K562 (cell line): ENCODE measurements around the gene AP2S1.

ENCODE experiments used
- FOXM1 ChIP-seq, 2 experiments: fragments of 450-650 bp in 1 of 2; sonication (generic) in 1 of 2; formaldehyde crosslinking in 1 of 2; IDR thresholded peaks; 2 replicates each; pipeline versions ENCODE4 v1.6.1 to v1.9.0; 2017 to 2022; ENCODE audit warnings: low read depth in 2 of 2, mild to moderate bottlenecking in 2 of 2, missing genetic modification reagents in 1 of 2, moderate library complexity in 1 of 2
- PHB2 ChIP-seq: fragments of 450-650 bp; IDR thresholded peaks from 2 replicates; pipeline ENCODE4 v1.6.1; 2017; ENCODE audit warnings: low read depth
- POLR2A ChIP-seq: fragments of 450-650 bp; conservative IDR thresholded peaks from 2 replicates; pipeline ENCODE4 v1.6.1; 2016
- POLR2AphosphoS5 ChIP-seq: IDR thresholded peaks from 2 replicates; pipeline ENCODE4 v1.6.1; 2011; ENCODE audit warnings: mild to moderate bottlenecking, low read depth, low read length, moderate library complexity; ENCODE audit not compliant: control insufficient read depth, insufficient read depth
- RCOR1 ChIP-seq, 2 experiments: IDR thresholded peaks; 2 replicates each; pipeline ENCODE4 v1.6.1; 2012; ENCODE audit warnings: low read depth in 2 of 2, low read length in 2 of 2, borderline replicate concordance in 1 of 2, improper control_type of control experiment in 1 of 2
- SRF ChIP-seq, 2 experiments: fragments of 250-450, 450-650 bp in 1 of 2; sonication (Bioruptor Pico) in 1 of 2; sonication (generic) in 1 of 2; formaldehyde crosslinking; IDR thresholded peaks; 2 replicates each; pipeline versions ENCODE4 v1.5.0 to v1.5.1; 2020 to 2022; ENCODE audit warnings: mild to moderate bottlenecking in 1 of 2, missing genetic modification reagents in 1 of 2
- ZNF184 ChIP-seq: sonication (generic); formaldehyde crosslinking; IDR thresholded peaks from 2 replicates; pipeline ENCODE4 v1.5.0; 2020; ENCODE audit warnings: missing genetic modification reagents
- TF ChIP-seq, protein P1 (sequence below): sonication (generic); formaldehyde crosslinking; IDR thresholded peaks from 2 replicates; pipeline ENCODE4 v1.8.0; 2022; ENCODE audit warnings: mild to moderate bottlenecking, low read depth, missing genetic modification reagents

DNA sequence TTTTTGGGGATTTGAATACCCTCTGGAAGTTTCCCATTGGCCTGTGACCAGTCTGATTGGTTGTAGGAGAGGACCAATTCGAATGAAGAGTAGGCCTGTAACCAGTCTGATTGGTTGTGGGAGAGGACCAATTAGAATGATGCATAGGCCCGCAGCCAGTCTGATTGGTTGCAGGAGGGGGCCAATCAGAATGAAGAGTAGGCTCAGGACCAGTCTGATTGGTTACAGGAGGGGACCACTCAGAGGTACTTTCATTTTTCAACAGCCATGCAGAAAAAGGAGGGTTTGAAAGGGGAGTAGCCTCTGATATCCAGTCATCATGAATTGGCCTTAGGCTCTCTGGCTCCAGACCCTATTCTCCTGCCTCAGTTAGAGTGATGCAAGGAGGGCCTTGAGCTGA lies 31.8 kb downstream of the AP2S1 start:
- TF ChIP-seq POLR2AphosphoS5 = no peak
- TF ChIP-seq SRF (CRISPR knock-in tag; IDR thresholded peaks at IDR 0.05) = no peak
- TF ChIP-seq FOXM1 (IDR thresholded peaks at IDR 0.05; ENCODE audit: low read depth) = 0 out of 2 replicates have a peak, but pooled peaks have one; percentile 44
- no peak for TF ChIP-seq FOXM1 (CRISPR knock-in tag; IDR thresholded peaks at IDR 0.05; ENCODE audit: low read depth)
- TF ChIP-seq RCOR1 (IDR thresholded peaks at IDR 0.05; ENCODE audit: borderline replicate concordance in 1 of 2, low read depth in 2 of 2, low read length in 2 of 2) = no peak
- TF ChIP-seq ZNF184 = no peak
- TF ChIP-seq POLR2A = no peak
- TF ChIP-seq PHB2 = no peak
- TF ChIP-seq, protein P1, sequence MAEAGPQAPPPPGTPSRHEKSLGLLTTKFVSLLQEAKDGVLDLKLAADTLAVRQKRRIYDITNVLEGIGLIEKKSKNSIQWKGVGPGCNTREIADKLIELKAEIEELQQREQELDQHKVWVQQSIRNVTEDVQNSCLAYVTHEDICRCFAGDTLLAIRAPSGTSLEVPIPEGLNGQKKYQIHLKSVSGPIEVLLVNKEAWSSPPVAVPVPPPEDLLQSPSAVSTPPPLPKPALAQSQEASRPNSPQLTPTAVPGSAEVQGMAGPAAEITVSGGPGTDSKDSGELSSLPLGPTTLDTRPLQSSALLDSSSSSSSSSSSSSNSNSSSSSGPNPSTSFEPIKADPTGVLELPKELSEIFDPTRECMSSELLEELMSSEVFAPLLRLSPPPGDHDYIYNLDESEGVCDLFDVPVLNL (CRISPR knock-in tag) = no peak
